Adrenal gland (tissue), 12 donors: ENCODE measurements around the gene TCP10L. TPM values are rescaled to one million over a fixed set of nuclear protein-coding genes. Genes with fewer than 3 reads are reported as not detected.

Experiments used
- DNase-seq, 7 donors: peaks; one replicate each; pipeline ENCODE4 v3.0.0-alpha.2; 2019 to 2020
- H3K27ac ChIP-seq, 5 donors: fragments of 200-600 bp; sonication (generic) in 4 of 5; 1 replicate in 3 of 5; 2 replicates in 2 of 5; pipeline versions ENCODE4 v1.5.1 to v1.8.0; 2016 to 2020; ENCODE audit warnings: mild to moderate bottlenecking in 1 of 5
- H3K27me3 ChIP-seq: fragments of 200-600 bp; 2 replicates; pipeline ENCODE4 v1.8.0; 2021
- H3K36me3 ChIP-seq, 2 donors: fragments of 200-600 bp; replicated peaks in 1 of 2; 1 replicate in 1 of 2; 2 replicates in 1 of 2; pipeline versions ENCODE4 v1.5.1 to v1.8.0; 2018 to 2022
- H3K4me1 ChIP-seq, 2 donors: fragments of 200-600 bp; replicated peaks in 1 of 2; 1 replicate in 1 of 2; 2 replicates in 1 of 2; pipeline versions ENCODE4 v1.5.1 to v1.8.0; 2018 to 2021
- H3K4me3 ChIP-seq, 4 donors: fragments of 200-600 bp; sonication (generic) in 3 of 4; one replicate each; pipeline ENCODE4 v1.5.1; 2016 to 2018
- H3K9me3 ChIP-seq, 3 donors: fragments of 200-600 bp; sonication (generic) in 1 of 3; replicated peaks in 1 of 3; 1 replicate in 2 of 3; 2 replicates in 1 of 3; pipeline versions ENCODE4 v1.5.1 to v1.8.0; 2016 to 2021
- CTCF ChIP-seq, 6 experiments: fragments of 450-650 bp in 4 of 6; fragments of 200-600 bp in 2 of 6; sonication (generic) in 1 of 6; IDR thresholded peaks; 1 replicate in 5 of 6; 2 replicates in 1 of 6; pipeline versions ENCODE4 v1.5.1 to v1.8.0; 2016 to 2021; ENCODE audit warnings: antibody characterized with exemption in 6 of 6, mild to moderate bottlenecking in 2 of 6, moderate library complexity in 1 of 6
- POLR2A ChIP-seq, 2 donors: fragments of 450-650 bp; IDR thresholded peaks; one replicate each; pipeline ENCODE4 v1.6.1; 2017; ENCODE audit warnings: antibody characterized with exemption in 2 of 2, mild to moderate bottlenecking in 2 of 2, moderate library complexity in 1 of 2
- WGBS, 4 donors: extraction: QIAGEN DNeasy Blood & Tissue Kit in 2 of 4; methylation state at CpG; one replicate each; pipeline versions ENCODE4 v1.1.5 to v1.1.7; 2013 to 2017; 5-methylcytosine and 5-hydroxymethylcytosine counted together
- intact Hi-C, 2 donors: fragments of 100-400 bp; cut with DNase I; formaldehyde crosslinking; loops; one replicate each; pipeline versions ENCODE4 v1.14.1 to v1.15.0; 2022 to 2023
- polyA plus RNA-seq, 3 donors: library from polyadenylated mRNA; stranded (reverse); fragments of 200-250 nt in 2 of 3; fragments of 350-450 nt in 1 of 3; fragmentation: Illumina TruSeq in 1 of 3; extraction: RNeasy Lipid Tissue Mini Kit (QIAGEN cat#74804) in 1 of 3; gene quantifications; one replicate each; pipeline ENCODE4 v1.2.3, GENCODE V29; 2013 to 2014
- total RNA-seq, 9 donors: library from RNA; depleted of rRNA in 4 of 9; stranded (reverse); fragments of >200 nt in 4 of 9; fragments of 120-200 nt in 1 of 9; fragmentation: NEBNext Ultra II Directional in 1 of 9; extraction: Animal tissue kit (Norgen Biotek cat#: 25700) in 1 of 9; gene quantifications; one replicate each; pipeline versions ENCODE4 v1.1.0 to v1.2.4, GENCODE V29; 2013 to 2023
- donor health status: healthy with polysubstance abuse.
- donor health status: Bipolar disorder and iron deficiency.
- donor health status: DM: yes; HTN: yes; CAD: no.
- donor health status: DM: no; HTN: no; CAD: no.
- donor health status: DM: no; HTN: no; CAD: no.
- donor health status: DM: yes; HTN: yes; CAD: no.

The TCP10L gene
- total and polyA plus RNA-seq, 12 donors = 0.28 to 3.0 (median 0.82) TPM; not detected in 2

- H3K36me3 ChIP-seq = no peaks in the 10 kb centered on the region
- 84 to 88% (median 87%) methylated on average over 13 of the region's 13 CpGs for WGBS, 4 donors
- no peaks in the 10 kb centered on the region for H3K27me3 ChIP-seq
- H3K9me3 ChIP-seq = no peaks in the 10 kb centered on the region
- intact Hi-C loops = no loop called here
- no peak for DNase-seq
- TF ChIP-seq POLR2A (IDR thresholded peaks at IDR 0.05) (no peak), CTCF (IDR thresholded peaks at IDR 0.05) (no peak)
- no peak overlapping the region for H3K27ac ChIP-seq
- no peaks in the 10 kb centered on the region for H3K4me1 ChIP-seq
- no peak overlapping the region for H3K4me3 ChIP-seq
Measured at GRCh38 chr21:32587120-32587519, 1.8 kb upstream of the TCP10L start.

- Histone ChIP-seq H3K9me3 (no peaks in the 10 kb centered on the region), H3K36me3 (no peaks in the 10 kb centered on the region), H3K4me1 (no peaks in the 10 kb centered on the region), H3K27ac (no peak overlapping the region), H3K27me3 (no peaks in the 10 kb centered on the region), H3K4me3 (no peak overlapping the region)
- DNase-seq = no peak
- WGBS, 4 donors = 80 to 86% (median 83%) methylated on average over 9 of the region's 9 CpGs
- intact Hi-C loops = no loop called here
- TF ChIP-seq POLR2A (IDR thresholded peaks at IDR 0.05) (no peak), CTCF (IDR thresholded peaks at IDR 0.05) (no peak)
Measured at GRCh38 chr21:32585970-32586369, 647 bp upstream of the TCP10L start.

GRCh38 chr21:32584472-32584871 lies 851 bp downstream of the TCP10L start:
- intact Hi-C loops = no loop called here
- Histone ChIP-seq H3K4me1 (no peaks in the 10 kb centered on the region), H3K27me3 (no peaks in the 10 kb centered on the region), H3K36me3 (no peaks in the 10 kb centered on the region), H3K27ac (no peak overlapping the region), H3K9me3 (no peaks in the 10 kb centered on the region), H3K4me3 (no peak overlapping the region)
- 81 to 90% (median 85%) methylated on average over 8 of the region's 8 CpGs for WGBS, 4 donors
- DNase-seq = no peak
- TF ChIP-seq CTCF (IDR thresholded peaks at IDR 0.05) (no peak), POLR2A (IDR thresholded peaks at IDR 0.05) (no peak)

GRCh38 chr21:32581732-32582131 lies 3.6 kb downstream of the TCP10L start:
- no peak for DNase-seq
- Histone ChIP-seq H3K4me3 (no peak overlapping the region), H3K9me3 (no peaks in the 10 kb centered on the region), H3K27me3 (no peaks in the 10 kb centered on the region), H3K36me3 (no peaks in the 10 kb centered on the region), H3K4me1 (no peaks in the 10 kb centered on the region), H3K27ac (no peak overlapping the region)
- no peak for TF ChIP-seq CTCF (IDR thresholded peaks at IDR 0.05)
- no peak for TF ChIP-seq POLR2A (IDR thresholded peaks at IDR 0.05)
- WGBS, 4 donors = 91 to 95% (median 91%) methylated on average over 12 to 13 of the region's 13 CpGs
- intact Hi-C loops = no loop called here
